CD4-positive, alpha-beta T cell (primary cell): ENCODE results near the gene ENOX1. TPM values are rescaled to one million over a fixed set of nuclear protein-coding genes. Genes with fewer than 3 reads are reported as not detected.

Source experiments
- ATAC-seq: fragments of 200-7000 bp; cut with Tn5 transposase; one replicate; pipeline ENCODE4 v1.10.0; 2022; ENCODE audit warnings: mild to moderate bottlenecking; ENCODE audit not compliant: poor library complexity
- CTCF ChIA-PET: fragments of 350-600 bp; sonication (Branson Sonifier 250); formaldehyde crosslinking; loops from one replicate; lab custom pipeline; 2021; ENCODE audit warnings: antibody characterized with exemption, inconsistent platforms; lab: Charles Lee
- POLR2A ChIA-PET: fragments of 350-600 bp; sonication (Branson Sonifier 250); formaldehyde crosslinking; loops from one replicate; lab custom pipeline; 2021; ENCODE audit warnings: antibody characterized with exemption, inconsistent platforms; lab: Charles Lee
- DNase-seq, 14 experiments: peaks; one replicate each; pipeline ENCODE4 v3.0.0-alpha.2; 2013 to 2020; ENCODE audit warnings: mixed read lengths in 2 of 14
- H3K27ac ChIP-seq, 2 donors: one replicate each; pipeline versions ENCODE4 v1.5.1 to v1.7.0; 2013; ENCODE audit warnings: low read length in 2 of 2, low read depth in 1 of 2, mild to moderate bottlenecking in 1 of 2
- H3K27me3 ChIP-seq, 2 experiments: 1 replicate in 1 of 2; 2 replicates in 1 of 2; pipeline versions ENCODE4 v1.6.1 to v1.7.0; 2013; ENCODE audit warnings: low read length in 2 of 2, control low read depth in 1 of 2, mild to moderate bottlenecking in 1 of 2, moderate library complexity in 1 of 2; ENCODE audit not compliant: insufficient read depth in 2 of 2, control insufficient read depth in 1 of 2
- H3K36me3 ChIP-seq: one replicate; pipeline ENCODE4 v1.6.1; 2013; ENCODE audit warnings: low read length, control low read depth; ENCODE audit not compliant: insufficient read depth
- H3K4me1 ChIP-seq: one replicate; pipeline ENCODE4 v1.6.1; 2013; ENCODE audit warnings: low read length, control low read depth; ENCODE audit not compliant: insufficient read depth
- H3K4me3 ChIP-seq: one replicate; pipeline ENCODE4 v1.5.1; 2013; ENCODE audit warnings: mild to moderate bottlenecking, low read length, moderate library complexity
- H3K9me3 ChIP-seq, 2 experiments: 1 replicate in 1 of 2; 2 replicates in 1 of 2; pipeline versions ENCODE4 v1.6.1 to v1.7.0; 2013; ENCODE audit warnings: low read length in 2 of 2, mild to moderate bottlenecking in 2 of 2, control low read depth in 1 of 2, moderate library complexity in 1 of 2; ENCODE audit not compliant: control insufficient read depth in 1 of 2, insufficient read depth in 1 of 2
- H3K27ac Mint-ChIP-seq: one replicate; pipeline ENCODE4 v1.8.0; 2020; ENCODE audit warnings: mixed read lengths
- H3K27me3 Mint-ChIP-seq: one replicate; pipeline ENCODE4 v1.8.0; 2021; ENCODE audit warnings: mixed read lengths
- H3K36me3 Mint-ChIP-seq: one replicate; pipeline ENCODE4 v1.8.0; 2021; ENCODE audit warnings: low read depth, mixed read lengths
- H3K4me1 Mint-ChIP-seq: one replicate; pipeline ENCODE4 v1.8.0; 2021; ENCODE audit warnings: low read depth, mixed read lengths
- H3K4me3 Mint-ChIP-seq: one replicate; pipeline ENCODE4 v1.8.0; 2020; ENCODE audit warnings: mild to moderate bottlenecking, mixed read lengths
- H3K9me3 Mint-ChIP-seq: one replicate; pipeline ENCODE4 v1.8.0; 2020; ENCODE audit warnings: mixed read lengths
- CTCF ChIP-seq: fragments of 200-600 bp; IDR thresholded peaks from one replicate; pipeline ENCODE4 v1.8.0; 2022; ENCODE audit warnings: antibody characterized with exemption, mild to moderate bottlenecking
- intact Hi-C, 2 experiments: fragments of 100-400 bp; cut with DNase I in 1 of 2; cut with micrococcal nuclease in 1 of 2; formaldehyde crosslinking; loops; one replicate each; pipeline versions ENCODE4 v1.15.1 to v1.9.0; 2023 to 2025; cut with DNase I, micrococcal nuclease
- total RNA-seq, 174 experiments: library from RNA in 2 of 174; stranded (reverse) in 2 of 174; gene quantifications; one replicate each; pipeline ENCODE4 v1.2.3 and lab custom pipeline; 2021 to 2026

Gene ENOX1
- total RNA-seq, 2 experiments from 2014 or later: not detected

DNA sequence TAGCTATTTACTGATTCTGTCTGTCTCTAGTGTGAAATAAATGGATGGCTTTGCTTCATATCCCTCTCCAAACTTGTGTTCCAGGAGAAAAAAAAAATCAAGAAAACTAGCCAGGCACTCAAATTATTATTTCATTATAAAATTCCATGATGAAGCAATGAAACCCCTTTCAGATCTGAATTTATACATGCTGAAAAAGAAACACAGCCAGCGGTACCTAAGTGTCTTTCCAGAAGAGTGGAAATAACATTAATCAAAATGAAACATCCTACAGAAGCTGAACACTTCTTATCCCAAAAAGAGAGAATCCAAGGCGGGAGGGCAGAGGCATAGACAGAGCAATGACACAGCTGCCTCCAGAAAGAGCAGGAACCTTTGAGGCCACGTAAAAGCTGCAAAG is 15.9 kb downstream of the ENOX1 start:
- Histone ChIP-seq H3K36me3 (no peaks in the 10 kb centered on the region), H3K27ac (no peak overlapping the region), H3K4me3 (no peak overlapping the region), H3K27me3 (no peaks in the 10 kb centered on the region), H3K9me3 (no peaks in the 10 kb centered on the region), H3K4me1 (no peaks in the 10 kb centered on the region)
- Mint-ChIP-seq H3K27ac (no peak overlapping the region), H3K4me3 (no peak overlapping the region), H3K36me3 (no peaks in the 10 kb centered on the region), H3K27me3 (peaks cover under 1% of the 10 kb centered on the region), H3K9me3 (no peaks in the 10 kb centered on the region), H3K4me1 (no peaks in the 10 kb centered on the region)
- POLR2A ChIA-PET: no interaction called here
- ATAC-seq: no peak
- CTCF ChIA-PET: no interaction called here
- no peak for DNase-seq
- TF ChIP-seq CTCF: no peak
- intact Hi-C loops: no loop called here

DNA sequence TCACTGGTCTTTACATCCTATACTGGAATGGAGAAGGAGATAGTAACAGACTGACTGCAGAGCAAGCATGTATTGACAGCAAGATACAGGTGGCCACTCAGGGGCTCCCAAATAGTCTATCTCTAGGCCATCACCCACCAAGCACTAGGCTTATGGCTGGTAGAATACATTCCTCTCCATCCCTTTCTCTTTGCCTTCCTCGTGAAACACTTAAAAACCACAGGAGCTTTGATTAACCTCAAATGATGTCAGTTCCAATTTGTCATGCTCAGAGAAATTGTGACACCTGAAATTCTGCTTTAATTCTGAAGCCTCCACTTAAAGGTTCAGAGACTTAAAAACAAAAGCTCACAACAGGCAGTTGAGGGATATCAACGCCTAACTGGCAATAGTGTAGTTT is 17.2 kb downstream of the ENOX1 start:
- Mint-ChIP-seq H3K9me3 (no peaks in the 10 kb centered on the region), H3K36me3 (no peaks in the 10 kb centered on the region), H3K27me3 (no peaks in the 10 kb centered on the region), H3K4me3 (no peak overlapping the region), H3K27ac (no peak overlapping the region), H3K4me1 (no peaks in the 10 kb centered on the region)
- Histone ChIP-seq H3K27me3 (no peaks in the 10 kb centered on the region), H3K36me3 (no peaks in the 10 kb centered on the region), H3K9me3 (no peaks in the 10 kb centered on the region), H3K4me1 (no peaks in the 10 kb centered on the region), H3K4me3 (no peak overlapping the region), H3K27ac (no peak overlapping the region)
- intact Hi-C loops: no loop called here
- no peak for ATAC-seq
- no peak for DNase-seq
- TF ChIP-seq CTCF: no peak
- ChIA-PET CTCF (no interaction called here), POLR2A (no interaction called here)

- Histone ChIP-seq H3K27me3 (no peaks in the 10 kb centered on the region), H3K4me3 (no peak overlapping the region), H3K9me3 (no peaks in the 10 kb centered on the region), H3K36me3 (no peaks in the 10 kb centered on the region), H3K4me1 (no peaks in the 10 kb centered on the region), H3K27ac (no peak overlapping the region)
- ATAC-seq (no peak), DNase-seq (no peak)
- TF ChIP-seq CTCF: no peak
- POLR2A ChIA-PET: no interaction called here
- Mint-ChIP-seq H3K27ac (no peak overlapping the region), H3K36me3 (no peaks in the 10 kb centered on the region), H3K27me3 (no peaks in the 10 kb centered on the region), H3K4me3 (no peak overlapping the region), H3K4me1 (no peaks in the 10 kb centered on the region), H3K9me3 (no peaks in the 10 kb centered on the region)
- intact Hi-C loops: no loop called here
- CTCF ChIA-PET: interaction anchor here (1.6 kb wide), 1 partner anchor 9 kb away, joined by 4 read pairs; no protein-coding TSS in a partner anchor
Measured at GRCh38 chr13:43767341-43767931, 19.3 kb downstream of the ENOX1 start.
